RCC 7860 (cell line): ENCODE results near the gene VAPA.

Experiments
- DNase-seq: peaks from one replicate; pipeline ENCODE4 v3.0.0-alpha.2; 2015; ENCODE audit warnings: low spot score
- FAIRE-seq: peaks from 2 replicates; lab custom pipeline; 2012; peaks lifted over from hg19 to GRCh38; lab: Jason Lieb, UNC

VAPA gene, protein sequence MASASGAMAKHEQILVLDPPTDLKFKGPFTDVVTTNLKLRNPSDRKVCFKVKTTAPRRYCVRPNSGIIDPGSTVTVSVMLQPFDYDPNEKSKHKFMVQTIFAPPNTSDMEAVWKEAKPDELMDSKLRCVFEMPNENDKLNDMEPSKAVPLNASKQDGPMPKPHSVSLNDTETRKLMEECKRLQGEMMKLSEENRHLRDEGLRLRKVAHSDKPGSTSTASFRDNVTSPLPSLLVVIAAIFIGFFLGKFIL

DNA sequence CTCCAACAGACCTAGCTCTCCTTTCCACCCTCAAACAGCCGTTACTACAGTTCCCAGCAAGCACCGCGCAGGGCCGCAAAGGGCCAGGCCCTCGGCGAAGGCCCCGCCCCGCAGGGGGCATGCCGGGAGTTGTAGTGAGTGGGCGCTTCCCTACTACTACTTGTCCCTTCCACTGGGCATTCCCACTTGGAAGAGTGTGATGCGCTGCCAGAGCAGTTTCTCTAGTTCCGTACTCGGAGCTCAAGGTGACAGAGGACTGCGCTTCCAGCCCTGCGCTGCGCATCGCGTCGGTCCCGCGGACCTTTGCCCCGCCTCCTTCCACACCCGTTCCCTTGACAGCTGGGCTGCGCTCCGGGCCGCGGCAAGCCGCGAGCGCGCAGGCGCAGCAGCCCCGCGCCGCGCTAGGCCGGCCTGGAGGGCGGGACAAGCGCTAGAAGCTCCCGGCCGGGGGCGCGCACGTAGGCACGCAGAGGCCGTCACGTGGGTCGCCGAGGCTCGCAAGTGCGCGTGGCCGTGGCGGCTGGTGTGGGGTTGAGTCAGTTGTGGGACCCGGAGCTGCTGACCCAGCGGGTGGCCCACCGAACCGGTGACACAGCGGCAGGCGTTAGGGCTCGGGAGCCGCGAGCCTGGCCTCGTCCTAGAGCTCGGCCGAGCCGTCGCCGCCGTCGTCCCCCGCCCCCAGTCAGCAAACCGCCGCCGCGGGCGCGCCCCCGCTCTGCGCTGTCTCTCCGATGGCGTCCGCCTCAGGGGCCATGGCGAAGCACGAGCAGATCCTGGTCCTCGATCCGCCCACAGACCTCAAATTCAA, at the start of gene VAPA:
TSS of gene VAPA (plus strand) at position 491 of the 808 bp plus-strand sequence. CDS start at position 732, 241 bp downstream.
- DNase-seq (peak; percentile 84), FAIRE-seq (no peak)

DNA sequence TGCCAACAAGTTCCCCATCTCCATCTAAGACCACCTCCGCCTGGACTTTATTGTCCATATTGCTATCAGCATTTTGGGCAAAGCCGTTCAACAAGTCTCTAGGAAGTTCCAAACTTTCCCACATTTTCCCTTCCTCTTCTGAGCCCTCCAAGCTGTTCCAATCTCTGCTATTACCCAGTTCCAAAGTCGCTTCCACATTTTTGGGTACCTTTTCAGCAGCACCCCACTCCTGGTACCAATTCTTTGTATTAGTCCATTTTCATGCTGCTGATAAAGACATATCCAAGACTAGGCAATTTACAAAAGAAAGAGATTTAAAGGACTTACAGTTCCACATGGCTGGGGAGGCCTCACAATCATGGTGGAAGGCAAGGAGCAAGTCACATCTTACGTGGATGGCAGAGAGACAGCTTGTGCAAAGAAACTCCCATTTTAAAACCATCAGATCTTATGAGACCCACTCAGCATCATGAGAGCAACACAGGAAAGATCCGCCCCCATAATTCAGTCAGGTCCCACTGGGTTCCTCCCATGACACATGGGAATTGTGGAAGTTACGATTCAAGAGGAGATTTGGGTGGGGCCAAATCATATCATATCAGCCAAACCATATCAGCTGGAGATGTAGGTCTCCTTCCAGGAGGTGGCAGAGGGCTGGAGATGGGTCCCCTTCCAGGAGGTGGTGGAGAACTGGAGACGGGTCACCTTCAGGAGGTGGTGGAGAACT, 47.9 kb upstream of the VAPA start:
- DNase-seq (no peak), FAIRE-seq (no peak)

DNA sequence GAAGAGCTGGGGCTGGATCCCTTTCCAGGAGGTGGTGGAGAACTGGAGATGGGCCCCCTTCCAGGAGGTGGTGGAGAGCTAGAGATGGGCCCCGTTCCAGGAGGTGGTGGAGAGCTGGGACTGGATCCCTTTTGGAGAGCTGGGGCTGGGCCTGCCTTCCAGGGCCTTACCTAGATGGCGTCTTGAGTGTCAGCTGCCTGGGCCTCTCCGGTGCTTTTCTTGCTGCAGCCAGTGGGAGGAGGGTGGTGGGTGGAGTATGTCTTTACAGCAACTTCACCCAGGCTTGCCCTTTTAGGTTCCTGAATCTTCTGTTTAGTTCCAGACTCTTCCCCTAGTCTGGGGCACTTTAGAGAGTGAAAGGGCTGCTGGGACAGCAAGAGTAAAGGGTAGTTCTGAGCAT, 47.2 kb upstream of the VAPA start:
- FAIRE-seq (no peak), DNase-seq (no peak)

DNA sequence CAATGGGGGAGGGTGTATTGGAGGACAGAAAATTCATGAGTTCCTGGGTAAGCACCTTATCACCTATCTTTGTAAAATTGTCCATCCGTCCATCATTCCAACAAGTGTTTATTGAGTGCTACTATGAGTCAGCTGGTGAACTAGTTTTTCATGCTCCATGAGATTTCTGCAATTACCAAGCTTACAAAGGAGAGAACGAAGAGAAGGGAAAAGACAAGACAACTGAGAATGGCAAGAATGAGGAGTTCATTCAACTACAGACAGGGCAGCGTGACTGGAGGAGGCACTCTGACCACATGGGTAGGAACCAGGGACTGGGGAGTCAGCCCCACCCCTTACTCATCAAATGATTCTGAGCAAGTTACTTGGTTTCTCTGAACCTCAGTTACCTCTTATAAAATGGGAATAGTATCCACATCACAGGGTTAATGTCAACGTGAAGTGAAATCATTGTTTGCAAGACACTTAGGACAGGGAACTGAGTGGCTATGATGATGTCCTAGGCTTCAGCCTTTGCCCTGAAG, 46.7 kb upstream of the VAPA start:
- FAIRE-seq (no peak), DNase-seq (no peak)

DNA sequence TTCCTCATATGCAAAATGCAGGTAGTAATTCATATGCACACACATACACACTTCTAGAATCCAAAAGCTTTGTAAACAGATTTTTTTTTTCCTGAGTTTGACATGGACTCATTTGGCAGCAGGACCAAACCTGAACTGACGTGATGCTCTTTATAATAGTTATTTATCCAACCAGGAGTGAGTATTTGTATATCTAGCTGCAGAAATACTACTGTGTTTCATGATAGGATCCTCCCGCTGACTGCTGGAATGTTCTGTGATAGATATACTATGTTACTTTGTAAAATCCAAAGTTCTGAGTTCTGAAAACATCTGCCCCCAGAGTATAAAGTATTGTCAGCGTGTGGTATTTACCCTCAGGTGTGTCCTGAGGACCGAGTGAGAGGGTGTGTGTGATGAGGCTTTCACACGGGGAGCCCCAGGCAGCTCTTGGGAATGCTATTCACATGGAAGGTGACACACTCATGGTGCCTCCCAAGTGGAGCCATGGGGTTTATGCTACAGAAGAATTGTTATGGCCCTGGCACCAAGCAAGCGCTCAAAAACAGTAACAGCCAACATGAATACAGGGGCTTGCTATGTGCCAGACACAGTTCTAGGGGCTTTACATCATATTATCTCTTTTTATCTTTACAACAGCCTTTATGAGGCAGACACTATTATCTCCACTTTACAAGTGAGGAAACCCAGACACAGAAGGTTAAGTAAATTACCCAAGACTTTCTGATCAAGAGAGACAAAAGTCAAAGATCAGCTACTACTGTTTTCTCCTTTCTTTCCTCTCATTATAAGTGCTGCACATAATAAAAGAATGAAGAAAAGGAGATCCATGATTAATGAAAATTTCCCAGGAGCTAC, 44.7 kb upstream of the VAPA start:
- FAIRE-seq = no peak

DNA sequence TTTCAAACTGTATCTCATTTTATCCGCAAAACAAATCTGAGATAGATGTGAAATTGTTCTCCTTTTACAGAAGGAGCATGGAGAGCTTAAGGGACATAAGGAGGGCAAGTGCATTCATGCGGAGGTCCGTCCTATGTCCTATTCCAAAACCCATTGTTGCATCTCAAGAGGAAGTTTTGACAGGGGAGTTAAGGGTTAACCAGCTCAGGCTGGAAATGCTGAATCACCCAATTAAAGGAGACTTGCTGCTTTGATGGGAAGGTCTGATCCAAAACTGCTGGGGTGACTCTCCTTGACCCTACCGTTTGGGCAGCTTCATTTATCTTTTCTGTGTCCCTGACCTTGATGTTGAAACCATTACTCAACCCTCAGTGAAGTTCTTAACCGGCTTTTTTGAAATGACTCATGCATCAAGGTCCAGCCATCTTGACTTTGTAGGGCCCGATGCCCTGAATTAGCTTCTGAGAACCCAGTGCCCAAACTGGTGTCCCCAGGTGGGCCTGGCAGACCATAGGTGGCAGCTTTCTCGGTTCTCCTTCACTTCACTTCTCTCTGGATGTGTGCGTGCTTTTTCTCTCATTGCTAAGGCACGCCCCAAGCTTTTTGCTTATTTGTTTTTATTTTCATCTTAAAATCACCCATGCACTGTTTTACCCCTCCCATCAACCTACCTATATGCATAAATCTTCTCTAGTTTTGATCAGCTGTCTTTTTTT, 43.9 kb upstream of the VAPA start:
- FAIRE-seq (no peak), DNase-seq (peak; percentile 69)

More for the DNA sequence above, 44.7 kb upstream of the VAPA start:
- no peak for DNase-seq

DNA sequence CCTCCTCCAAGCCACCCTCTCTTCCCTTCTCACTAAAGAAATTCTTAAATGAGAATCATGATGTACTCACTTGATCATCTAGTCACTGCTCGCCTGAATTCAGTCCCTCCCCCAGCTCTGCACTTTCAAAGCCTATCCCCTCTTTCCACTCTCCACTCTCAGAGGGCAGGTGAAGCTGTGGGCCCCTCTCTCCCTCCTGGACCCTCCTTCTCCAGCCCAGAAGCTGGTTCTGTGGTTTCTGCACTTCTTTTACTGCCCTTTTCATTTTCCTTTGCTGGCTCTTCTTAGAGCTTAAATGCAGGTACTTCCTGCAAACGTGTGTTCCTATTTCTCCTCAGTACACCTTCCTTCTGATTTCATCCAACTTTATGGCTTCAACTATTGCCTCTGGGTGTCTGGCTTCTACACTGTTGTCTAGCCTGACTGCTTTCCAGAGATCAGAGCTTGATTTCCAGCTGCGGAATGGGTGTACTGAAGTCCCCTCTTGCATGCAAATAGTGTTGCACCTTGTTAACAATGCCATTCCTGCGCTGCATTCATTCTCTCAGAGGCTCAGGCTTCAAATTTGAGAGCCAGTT, 43.3 kb upstream of the VAPA start:
- DNase-seq (no peak), FAIRE-seq (no peak)

DNA sequence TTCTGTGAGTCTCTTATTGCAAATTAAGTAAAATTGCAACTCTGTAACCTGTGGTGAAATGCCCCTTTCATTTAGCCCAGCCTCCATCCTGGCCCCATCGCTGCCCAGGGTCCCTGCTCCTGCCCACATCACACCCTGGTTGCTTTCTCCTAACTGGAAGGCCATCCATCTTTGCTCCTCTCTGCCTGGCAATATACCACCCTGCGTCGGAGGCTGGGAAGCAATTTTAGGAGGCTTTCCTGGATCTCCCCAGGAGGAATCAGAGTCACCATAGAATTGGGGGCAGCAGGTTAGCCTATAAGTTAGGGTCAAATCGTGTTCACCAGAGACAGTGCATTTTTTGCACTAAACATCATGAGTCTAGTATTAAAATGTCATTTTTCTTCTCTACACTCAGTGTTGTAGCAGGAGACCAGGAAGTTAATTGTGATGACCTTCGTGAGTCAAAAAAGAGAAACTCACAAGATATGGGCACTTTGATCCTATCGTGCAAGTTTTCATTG, 42.5 kb upstream of the VAPA start:
- no peak for DNase-seq
- FAIRE-seq = no peak

DNA sequence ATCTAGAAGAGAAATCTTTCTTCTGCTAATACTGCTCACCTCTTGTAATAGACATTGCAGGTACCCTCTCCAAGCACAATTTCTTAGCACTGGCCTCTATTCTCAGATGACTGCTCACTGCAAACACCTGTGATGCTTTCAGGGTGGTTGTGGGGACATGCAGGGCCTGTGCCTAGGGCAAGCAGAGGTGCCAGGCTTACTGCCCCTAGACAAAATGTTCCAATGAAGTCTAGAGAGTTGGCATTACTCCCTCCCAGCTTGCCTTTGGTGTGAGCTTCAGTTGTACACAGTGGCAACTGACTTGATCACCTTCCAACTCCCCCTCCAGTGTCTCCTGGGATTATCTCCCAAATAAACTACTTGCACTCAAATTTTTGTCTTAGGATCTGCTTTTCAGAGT, 41.0 kb upstream of the VAPA start:
- DNase-seq (no peak), FAIRE-seq (no peak)

DNA sequence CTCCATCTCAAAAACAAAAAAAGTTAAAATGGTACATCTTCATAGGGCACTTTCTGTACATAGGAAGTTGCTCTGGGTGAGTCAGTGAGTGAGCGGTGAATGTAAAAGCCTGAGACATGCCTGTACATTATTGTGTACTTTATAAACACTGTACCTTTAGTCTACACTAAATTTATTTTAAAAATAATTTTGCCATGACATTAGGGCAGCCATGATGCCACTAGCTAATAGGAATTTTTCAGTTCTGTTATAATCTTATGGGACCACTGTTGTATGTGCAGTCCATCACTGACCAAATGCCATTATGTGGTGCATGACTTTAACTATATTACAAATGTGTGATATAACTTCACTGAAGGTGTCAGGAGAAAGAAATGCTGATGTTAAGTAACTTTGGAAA, 39.1 kb upstream of the VAPA start:
- DNase-seq (no peak), FAIRE-seq (no peak)

DNA sequence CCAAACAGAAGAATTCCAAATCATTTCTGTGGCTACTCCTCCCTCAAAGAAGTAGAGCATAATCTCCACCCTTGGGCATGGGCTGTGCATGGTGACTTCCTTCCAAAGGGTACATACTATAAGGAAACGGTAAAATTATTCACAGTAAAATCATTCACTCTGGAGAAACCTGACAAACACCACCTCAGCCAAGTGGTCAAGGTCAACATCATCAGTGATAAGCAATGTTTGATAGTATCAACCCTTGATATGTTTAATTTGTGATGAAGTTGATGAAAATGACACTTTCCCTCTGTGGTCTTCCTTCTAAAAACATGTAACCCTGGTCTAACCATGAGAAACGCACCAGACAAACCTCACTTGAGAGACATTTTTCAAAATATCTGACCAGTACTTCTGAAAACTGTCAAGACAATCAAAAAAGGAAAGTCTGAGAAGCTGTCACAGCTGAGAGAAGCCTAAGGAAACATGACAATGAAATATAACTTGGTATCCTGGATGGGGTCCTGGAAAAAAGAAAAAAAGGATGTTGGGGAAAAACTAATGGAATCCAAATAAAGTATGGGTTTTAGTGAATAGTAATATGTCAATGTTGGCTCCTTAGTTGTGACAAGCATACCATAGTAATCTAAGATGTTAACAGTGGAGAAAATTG, 37.5 kb upstream of the VAPA start:
- DNase-seq (no peak), FAIRE-seq (no peak)

DNA sequence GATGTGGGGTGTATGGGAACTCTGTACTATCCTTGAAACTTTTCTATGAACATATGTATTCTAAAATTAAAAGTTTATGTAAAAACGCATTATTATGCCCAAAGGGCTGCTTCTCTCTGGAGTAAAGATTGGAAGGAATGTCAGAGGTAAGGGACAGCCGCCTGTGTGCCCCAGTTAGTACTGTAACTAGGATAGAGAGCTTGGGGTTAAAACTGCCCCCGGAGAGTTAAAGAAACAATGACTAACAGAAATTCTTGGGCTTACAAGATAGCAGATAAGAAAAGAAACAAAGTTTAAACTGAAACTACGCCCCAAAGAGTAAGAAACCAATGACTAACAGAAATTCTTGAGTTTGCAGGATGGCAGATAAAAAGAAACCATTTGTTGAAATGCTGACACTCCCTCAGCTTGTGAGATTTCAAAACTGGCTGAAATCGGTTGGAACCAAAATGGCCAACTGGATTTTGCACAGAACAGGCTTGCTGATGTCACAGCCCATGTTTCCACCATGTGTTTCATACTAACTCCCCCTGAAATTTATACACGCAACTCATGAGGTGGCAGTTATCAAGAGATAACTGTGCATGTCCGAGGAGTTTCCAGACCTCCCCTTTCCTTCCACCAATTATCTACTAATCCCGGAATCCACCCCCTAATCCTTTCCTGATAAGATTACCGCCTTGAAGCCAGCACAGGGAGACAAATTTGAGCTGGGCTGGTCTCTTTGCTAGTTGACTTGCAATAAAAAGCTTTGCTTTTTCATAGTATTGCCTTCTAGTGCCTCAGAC, 36.8 kb upstream of the VAPA start:
- DNase-seq = peak; percentile 88
- FAIRE-seq = peak; percentile 92

DNA sequence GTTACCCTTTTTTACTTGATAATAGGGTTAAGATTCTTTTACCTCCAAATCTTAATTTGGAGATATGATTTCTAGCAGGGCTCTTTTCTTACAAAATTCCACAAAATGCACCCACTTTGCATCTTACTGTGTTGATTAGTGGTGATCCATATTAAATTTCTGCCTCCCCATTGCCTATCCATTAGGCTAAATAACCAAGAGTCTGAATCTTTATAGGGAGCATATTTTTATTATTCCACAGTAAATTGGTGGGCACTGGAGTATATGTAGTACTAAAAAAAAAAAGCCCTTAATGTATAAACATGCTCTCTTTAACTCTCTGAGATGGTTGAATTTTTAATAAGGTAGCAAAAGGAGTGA, 36.2 kb upstream of the VAPA start:
- no peak for FAIRE-seq
- no peak for DNase-seq

DNA sequence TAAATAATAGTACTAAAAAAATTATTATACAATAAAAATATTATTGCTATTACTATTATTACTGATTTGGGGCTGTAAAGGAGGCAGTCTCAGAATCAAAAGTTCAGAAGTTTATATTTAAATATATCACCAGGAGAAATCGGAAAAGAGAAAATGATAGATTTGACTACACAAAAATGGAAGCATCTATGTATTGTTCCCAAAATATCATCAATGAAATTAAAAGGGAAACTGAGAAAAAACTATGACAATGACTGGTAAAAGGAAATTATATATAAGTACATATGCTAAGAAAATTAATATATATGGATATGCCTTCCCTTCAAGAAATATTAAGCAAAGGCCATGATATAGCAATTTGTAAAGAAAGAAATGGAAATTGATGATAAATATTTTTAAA, 35.7 kb upstream of the VAPA start:
- FAIRE-seq (no peak), DNase-seq (no peak)

DNA sequence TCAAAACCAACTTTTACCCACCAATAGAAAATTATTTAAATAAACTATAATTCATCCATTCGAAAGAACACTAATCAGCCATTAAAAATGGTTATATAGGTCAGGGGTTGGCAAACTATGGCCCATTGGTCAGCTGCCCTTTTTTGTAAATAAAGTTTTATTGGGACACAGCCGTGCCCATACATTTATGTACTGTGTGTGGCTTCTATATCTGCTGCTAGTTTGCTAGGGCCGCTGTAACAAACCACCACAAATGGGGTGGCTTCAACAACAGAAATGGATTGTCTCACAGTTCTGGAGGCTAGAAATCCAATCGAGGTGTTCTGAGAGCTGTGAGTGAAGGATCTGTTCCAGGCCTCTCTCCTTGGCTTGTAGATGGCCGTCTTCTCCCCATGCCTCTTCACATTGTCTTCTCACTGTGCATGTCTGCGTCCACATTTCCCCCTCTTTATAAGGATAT, 35.0 kb upstream of the VAPA start:
- no peak for DNase-seq
- FAIRE-seq = no peak

DNA sequence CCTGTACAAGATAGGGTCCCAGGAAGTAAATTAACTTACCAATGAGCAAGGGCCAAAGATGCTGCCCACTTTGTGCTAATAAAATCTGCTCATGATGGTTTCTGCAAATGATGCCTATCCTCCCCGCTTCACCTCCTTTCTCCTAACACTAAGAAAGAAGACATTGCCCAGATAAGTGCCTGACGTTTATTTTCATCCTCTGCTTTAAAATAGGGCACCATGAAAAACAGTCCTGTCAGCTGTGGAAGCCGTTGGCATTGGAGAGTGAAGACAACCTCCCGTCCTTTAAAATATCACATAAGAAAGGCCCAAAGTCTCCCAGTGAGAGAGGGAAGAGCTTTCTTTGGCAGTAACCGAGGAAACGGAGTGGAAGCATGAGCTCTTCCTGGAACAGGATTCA, 29.7 kb upstream of the VAPA start:
- no peak for FAIRE-seq
- DNase-seq = no peak

DNA sequence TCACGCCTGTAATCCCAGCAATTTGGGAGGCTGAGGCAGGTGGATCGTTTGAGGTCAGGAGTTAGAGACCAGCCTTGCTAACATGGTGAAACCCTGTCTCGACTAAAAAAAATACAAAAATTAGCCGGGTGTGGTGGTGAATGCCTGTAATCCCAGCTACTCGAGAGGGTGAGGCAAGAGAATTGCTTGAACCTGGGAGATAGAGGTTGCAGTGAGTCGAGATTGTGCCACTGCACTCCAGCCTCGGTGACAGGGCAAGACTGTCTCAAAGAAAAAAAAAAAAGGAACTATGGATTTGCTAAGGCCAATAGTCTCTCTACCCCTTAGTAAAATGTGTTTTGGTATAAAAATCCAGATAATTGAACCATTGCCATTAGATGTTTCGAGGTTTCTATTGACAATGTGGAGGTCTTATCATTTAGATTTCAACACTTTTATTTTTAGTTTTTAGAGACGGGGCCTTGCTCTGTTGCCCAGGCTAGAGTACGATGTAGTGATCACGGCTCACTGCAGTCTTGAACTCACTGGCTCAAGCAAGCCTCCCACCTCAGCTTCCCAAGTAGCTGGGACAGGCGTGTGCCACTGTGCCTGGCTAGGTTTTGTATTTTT, 29.2 kb upstream of the VAPA start:
- no peak for DNase-seq
- FAIRE-seq = no peak
